Mesendoderm (in vitro differentiated cells): Measurements from ENCODE around the gene SLC8A3.

Experiments used
- DNase-seq: peaks from one replicate; pipeline ENCODE4 v3.0.0; 2013
- H2AK5ac ChIP-seq: 2 replicates; pipeline ENCODE4 v1.6.1; 2013; ENCODE audit warnings: low read length, inconsistent platforms
- H2BK120ac ChIP-seq: 2 replicates; pipeline ENCODE4 v1.6.1; 2013; ENCODE audit warnings: low read depth, mild to moderate bottlenecking, low read length, moderate library complexity, mixed read lengths
- H2BK15ac ChIP-seq: replicated peaks from 2 replicates; pipeline ENCODE4 v1.6.1; 2013; ENCODE audit warnings: low read depth, mild to moderate bottlenecking, moderate library complexity
- H2BK5ac ChIP-seq: 2 replicates; pipeline ENCODE4 v1.6.1; 2013; ENCODE audit warnings: low read length, inconsistent platforms
- H3K18ac ChIP-seq: 2 replicates; pipeline ENCODE4 v1.6.1; 2013; ENCODE audit warnings: mild to moderate bottlenecking, low read length, mixed read lengths
- H3K23ac ChIP-seq: one replicate; pipeline ENCODE4 v1.6.1; 2013; ENCODE audit warnings: low read length
- H3K27ac ChIP-seq: 2 replicates; pipeline ENCODE4 v1.5.1; 2013; ENCODE audit warnings: low read depth, mild to moderate bottlenecking, inconsistent platforms, low read length, moderate library complexity
- H3K27me3 ChIP-seq: 2 replicates; pipeline ENCODE4 v1.6.1; 2013; ENCODE audit warnings: low read length, control low read depth, mild to moderate bottlenecking, inconsistent platforms; ENCODE audit not compliant: insufficient read depth, poor library complexity
- H3K36me3 ChIP-seq: 2 replicates; pipeline ENCODE4 v1.6.1; 2013; ENCODE audit warnings: low read length, inconsistent platforms; ENCODE audit not compliant: control insufficient read depth, insufficient read depth
- H3K4ac ChIP-seq: one replicate; pipeline ENCODE4 v1.6.1; 2013; ENCODE audit warnings: low read depth, mild to moderate bottlenecking, low read length, moderate library complexity
- H3K4me1 ChIP-seq: 2 replicates; pipeline ENCODE4 v1.6.1; 2013; ENCODE audit warnings: low read depth, low read length, inconsistent platforms; ENCODE audit not compliant: control insufficient read depth
- H3K4me2 ChIP-seq: 2 replicates; pipeline ENCODE4 v1.6.1; 2013; ENCODE audit warnings: low read length
- H3K4me3 ChIP-seq: 2 replicates; pipeline ENCODE4 v1.5.1; 2013; ENCODE audit warnings: mild to moderate bottlenecking, low read length
- H3K56ac ChIP-seq: one replicate; pipeline ENCODE4 v1.6.1; 2013; ENCODE audit warnings: low read length
- H3K79me1 ChIP-seq: 2 replicates; pipeline ENCODE4 v1.6.1; 2013; ENCODE audit warnings: low read length, inconsistent platforms
- H3K79me2 ChIP-seq: 2 replicates; pipeline ENCODE4 v1.6.1; 2013; ENCODE audit warnings: mild to moderate bottlenecking, low read length; ENCODE audit not compliant: control insufficient read depth, insufficient read depth
- H3K9ac ChIP-seq: 2 replicates; pipeline ENCODE4 v1.6.1; 2013; ENCODE audit warnings: low read length, inconsistent platforms
- H4K5ac ChIP-seq: one replicate; pipeline ENCODE4 v1.6.1; 2013; ENCODE audit warnings: low read length
- H4K8ac ChIP-seq: one replicate; pipeline ENCODE4 v1.6.1; 2013; ENCODE audit warnings: low read depth, mild to moderate bottlenecking, control low read depth, low read length, moderate library complexity
- WGBS: extraction: QIAGEN DNeasy Blood & Tissue Kit; methylation state at CpG from one replicate; pipeline ENCODE4 v1.1.7; 2013; ENCODE audit warnings: low lambda C conversion rate, missing lambda C conversion rate; ENCODE audit not compliant: insufficient coverage; ENCODE audit errors: extremely low coverage; 5-methylcytosine and 5-hydroxymethylcytosine counted together

SLC8A3 gene

DNA sequence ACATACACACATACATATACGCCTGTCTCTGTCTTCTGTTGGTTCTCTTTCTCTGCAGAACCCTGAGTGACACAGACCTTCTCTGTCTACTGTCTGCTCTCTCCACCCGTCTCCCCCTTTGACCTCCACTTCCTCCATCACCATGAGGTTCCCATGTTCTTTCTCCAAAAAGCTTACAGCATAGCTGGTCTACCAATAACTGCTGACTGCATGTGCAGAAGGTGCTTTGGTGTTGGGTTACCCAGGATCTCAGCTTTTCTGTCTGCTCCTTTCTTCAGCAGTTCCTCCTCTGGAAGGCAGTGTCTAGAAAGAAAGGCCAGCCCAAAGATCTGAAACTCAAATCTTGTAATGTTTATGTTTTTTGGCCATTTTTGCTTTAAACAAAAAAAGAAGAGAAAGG lies 184.0 kb downstream of the SLC8A3 start:
- Histone ChIP-seq H3K27ac (no peak overlapping the region), H3K27me3 (no peaks in the 10 kb centered on the region), H3K56ac (no peak overlapping the region), H3K18ac (no peak overlapping the region), H3K4me2 (no peak overlapping the region), H4K8ac (no peak overlapping the region), H2AK5ac (no peak overlapping the region), H3K4ac (no peak overlapping the region), H3K79me1 (no peaks in the 10 kb centered on the region), H2BK15ac (no peak overlapping the region), H3K4me1 (no peaks in the 10 kb centered on the region), H3K36me3 (no peaks in the 10 kb centered on the region), H3K79me2 (no peaks in the 10 kb centered on the region), H4K5ac (no peak overlapping the region), H2BK5ac (no peak overlapping the region), H3K23ac (no peak overlapping the region), H3K9ac (no peak overlapping the region), H3K4me3 (no peak overlapping the region), H2BK120ac (no peak overlapping the region)
- no peak for DNase-seq
- WGBS, result no CpG with 5 or more reads among the region's 2 CpGs

DNA sequence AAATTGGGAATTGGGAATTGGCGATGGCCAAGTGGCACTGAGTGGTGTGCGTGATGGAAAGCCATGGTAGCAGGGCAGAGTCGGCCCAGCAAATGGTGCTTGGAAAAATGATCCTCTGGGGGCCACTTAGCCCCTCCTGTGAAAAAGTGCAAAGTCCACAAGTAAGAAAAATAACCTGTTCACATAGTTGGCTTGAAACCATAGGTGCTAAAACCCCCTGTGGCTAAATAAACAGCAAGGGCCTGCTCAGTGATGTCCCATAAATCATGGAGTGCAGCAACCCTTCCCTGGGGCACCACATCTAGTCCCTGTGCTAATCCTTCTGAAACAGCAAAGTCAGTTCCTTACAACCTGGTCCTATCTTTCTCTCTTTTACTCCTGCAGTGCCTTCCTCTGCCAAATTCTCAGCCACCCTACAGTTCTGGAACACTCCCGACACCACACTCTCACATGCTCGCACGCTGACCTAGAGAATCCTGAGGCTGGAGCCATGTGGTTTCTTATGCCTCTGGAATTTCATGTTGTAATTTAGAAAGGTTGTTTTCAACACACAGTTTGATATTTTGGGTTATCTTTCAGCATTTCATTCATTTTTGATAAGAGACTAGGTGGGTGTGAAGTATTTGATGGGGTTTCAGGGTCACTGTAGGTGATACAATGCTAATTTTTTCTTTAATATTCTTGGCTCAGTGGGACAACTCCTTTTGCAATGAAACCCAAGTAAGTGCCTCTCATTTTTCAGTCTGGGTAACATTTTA lies 186.0 kb downstream of the SLC8A3 start:
- H3K56ac ChIP-seq, result no peak overlapping the region
- no peak overlapping the region for H3K9ac ChIP-seq
- no peak overlapping the region for H3K4ac ChIP-seq
- H2BK15ac ChIP-seq, result no peak overlapping the region
- H3K4me3 ChIP-seq, result no peak overlapping the region
- H3K36me3 ChIP-seq, result no peaks in the 10 kb centered on the region
- no peak overlapping the region for H3K4me2 ChIP-seq
- no peaks in the 10 kb centered on the region for H3K4me1 ChIP-seq
- no peak for DNase-seq
- H3K18ac ChIP-seq, result no peak overlapping the region
- H3K79me1 ChIP-seq, result no peaks in the 10 kb centered on the region
- no peak overlapping the region for H3K23ac ChIP-seq
- H3K79me2 ChIP-seq, result no peaks in the 10 kb centered on the region
- H2BK5ac ChIP-seq, result no peak overlapping the region
- no peak overlapping the region for H2BK120ac ChIP-seq
- no peaks in the 10 kb centered on the region for H3K27me3 ChIP-seq
- H3K27ac ChIP-seq, result no peak overlapping the region
- no peak overlapping the region for H4K8ac ChIP-seq
- WGBS, result no CpG with 5 or more reads among the region's 6 CpGs
- H4K5ac ChIP-seq, result no peak overlapping the region
- no peak overlapping the region for H2AK5ac ChIP-seq

DNA sequence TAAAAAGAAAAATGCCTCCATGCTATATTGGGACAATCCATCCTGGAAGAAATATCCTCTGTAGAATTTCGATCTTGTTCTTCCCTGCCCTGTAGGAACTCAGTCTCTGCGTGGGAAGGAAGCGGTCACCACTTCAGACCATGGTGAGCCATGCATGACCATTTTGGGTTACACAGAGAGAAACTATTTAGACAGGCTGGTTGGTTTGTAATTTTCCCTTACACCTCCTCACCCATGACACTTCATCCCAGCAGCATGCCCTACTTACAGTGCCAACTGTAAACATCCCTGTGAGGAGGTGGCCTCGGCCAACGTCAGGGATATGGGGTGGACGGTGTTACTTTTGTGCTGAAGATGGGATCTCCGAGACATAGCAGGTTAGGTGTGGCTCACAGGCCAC lies 188.2 kb downstream of the SLC8A3 start:
- Histone ChIP-seq H3K4ac (no peak overlapping the region), H3K27me3 (no peaks in the 10 kb centered on the region), H3K27ac (no peak overlapping the region), H2BK5ac (no peak overlapping the region), H2BK120ac (no peak overlapping the region), H3K23ac (no peak overlapping the region), H3K79me2 (no peaks in the 10 kb centered on the region), H3K4me3 (no peak overlapping the region), H3K4me1 (no peaks in the 10 kb centered on the region), H3K79me1 (no peaks in the 10 kb centered on the region), H2BK15ac (no peak overlapping the region), H4K8ac (no peak overlapping the region), H3K9ac (no peak overlapping the region), H3K56ac (no peak overlapping the region), H2AK5ac (no peak overlapping the region), H3K36me3 (no peaks in the 10 kb centered on the region), H3K18ac (no peak overlapping the region), H3K4me2 (no peak overlapping the region), H4K5ac (no peak overlapping the region)
- no CpG with 5 or more reads among the region's 7 CpGs for WGBS
- no peak for DNase-seq

DNA sequence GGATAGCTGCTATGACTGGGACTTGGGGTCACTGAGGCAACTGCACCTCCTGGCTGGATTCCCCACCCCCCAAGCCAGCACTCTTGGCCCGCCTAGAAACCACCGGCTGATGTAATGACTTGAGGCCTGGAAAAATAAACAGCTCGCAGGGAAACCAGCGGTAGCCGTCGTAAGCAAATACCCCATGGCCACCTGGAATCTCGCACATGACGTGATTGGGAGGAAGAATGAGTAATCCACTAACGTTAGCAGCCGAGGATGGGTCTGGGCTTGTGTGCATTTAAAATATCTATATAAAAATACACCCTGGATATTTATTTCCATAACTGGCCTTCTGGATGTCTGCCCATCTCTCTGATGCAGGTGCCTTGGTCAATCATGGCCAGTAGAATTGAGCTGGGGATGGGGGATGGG lies 189.5 kb downstream of the SLC8A3 start:
- no peaks in the 10 kb centered on the region for H3K79me2 ChIP-seq

DNA sequence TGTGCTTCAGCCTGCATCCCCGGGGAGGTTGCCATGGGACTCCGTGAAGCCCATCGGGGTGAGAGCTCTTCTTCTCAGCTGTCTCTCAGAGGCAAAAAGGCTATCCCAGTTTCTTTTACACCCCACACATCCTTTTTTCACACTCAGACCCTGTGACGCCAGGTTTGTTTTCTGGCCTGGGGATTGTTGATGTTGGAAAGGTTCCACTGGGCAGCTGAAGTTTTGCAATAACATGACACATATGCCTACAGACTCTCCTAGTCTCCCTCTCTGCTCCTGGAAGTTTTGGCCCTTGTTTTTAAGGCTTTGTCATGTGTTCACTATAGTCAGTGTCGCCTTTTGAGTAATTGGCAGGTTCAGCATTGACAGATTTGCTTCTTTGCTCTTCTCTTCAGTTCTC lies 190.9 kb downstream of the SLC8A3 start:
- Histone ChIP-seq H3K9ac (no peak overlapping the region), H4K8ac (no peak overlapping the region), H3K27me3 (no peaks in the 10 kb centered on the region), H3K27ac (no peak overlapping the region), H2AK5ac (no peak overlapping the region), H3K4me1 (no peaks in the 10 kb centered on the region), H3K79me2 (no peaks in the 10 kb centered on the region), H2BK120ac (no peak overlapping the region), H2BK5ac (no peak overlapping the region), H4K5ac (no peak overlapping the region), H3K36me3 (no peaks in the 10 kb centered on the region), H3K4me2 (no peak overlapping the region), H3K23ac (no peak overlapping the region), H3K79me1 (no peaks in the 10 kb centered on the region), H3K56ac (no peak overlapping the region), H3K4me3 (no peak overlapping the region), H3K4ac (no peak overlapping the region), H2BK15ac (no peak overlapping the region), H3K18ac (no peak overlapping the region)
- WGBS, result no CpG with 5 or more reads among the region's 5 CpGs
- no peak for DNase-seq

More for the DNA sequence above, 189.5 kb downstream of the SLC8A3 start:
- Histone ChIP-seq H3K18ac (no peak overlapping the region), H3K79me1 (no peaks in the 10 kb centered on the region), H3K56ac (no peak overlapping the region), H2BK15ac (no peak overlapping the region), H3K9ac (no peak overlapping the region), H3K4me1 (no peaks in the 10 kb centered on the region), H2AK5ac (no peak overlapping the region), H2BK5ac (no peak overlapping the region), H3K4me2 (no peak overlapping the region), H3K27ac (no peak overlapping the region), H2BK120ac (no peak overlapping the region), H4K8ac (no peak overlapping the region), H3K27me3 (no peaks in the 10 kb centered on the region), H3K4me3 (no peak overlapping the region), H4K5ac (no peak overlapping the region), H3K23ac (no peak overlapping the region), H3K36me3 (no peaks in the 10 kb centered on the region), H3K4ac (no peak overlapping the region)
- WGBS, result no CpG with 5 or more reads among the region's 10 CpGs
- peak; percentile 60 for DNase-seq

DNA sequence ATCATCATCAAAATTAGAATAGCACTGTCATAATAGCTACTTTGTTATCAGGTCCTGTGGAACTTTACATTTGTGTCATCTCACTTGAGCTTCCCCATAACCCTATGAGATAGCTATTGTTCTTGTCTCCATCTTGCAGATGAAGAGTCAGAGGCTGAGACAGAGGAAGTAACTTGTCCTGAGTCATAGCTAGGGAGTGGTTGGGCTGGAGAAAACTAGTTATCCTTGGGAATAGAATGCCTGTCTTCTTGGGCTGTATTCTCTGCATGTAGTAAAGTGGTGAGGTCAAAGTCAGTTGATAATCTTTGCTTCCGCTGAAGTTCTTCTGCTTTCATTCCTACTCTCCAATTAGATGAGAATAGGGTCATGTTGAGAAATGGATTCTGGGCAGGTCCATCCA lies 192.5 kb downstream of the SLC8A3 start:
- WGBS, result no CpG with 5 or more reads among the region's 1 CpG

More for the DNA sequence above, 192.5 kb downstream of the SLC8A3 start:
- Histone ChIP-seq H4K8ac (no peak overlapping the region), H3K4me2 (no peak overlapping the region), H3K4ac (no peak overlapping the region), H3K9ac (no peak overlapping the region), H4K5ac (no peak overlapping the region), H2AK5ac (no peak overlapping the region), H3K79me2 (no peaks in the 10 kb centered on the region), H3K4me1 (no peaks in the 10 kb centered on the region), H3K23ac (no peak overlapping the region), H3K56ac (no peak overlapping the region), H2BK15ac (no peak overlapping the region), H3K36me3 (no peaks in the 10 kb centered on the region), H3K18ac (no peak overlapping the region), H2BK120ac (no peak overlapping the region), H2BK5ac (no peak overlapping the region), H3K79me1 (no peaks in the 10 kb centered on the region), H3K4me3 (no peak overlapping the region), H3K27ac (no peak overlapping the region), H3K27me3 (no peaks in the 10 kb centered on the region)
- DNase-seq, result no peak
